HepG2 (cell line): ENCODE data around the gene PPP1R15B. TPM values are rescaled to one million over a fixed set of nuclear protein-coding genes. Genes with fewer than 3 reads are reported as not detected.
A peak's percentile ranks its signal among the peaks of the same experiment; 100 is the strongest.

Experiments
- ATAC-seq: fragments of 200-7000 bp; cut with Tn5 transposase; 3 replicates; pipeline ENCODE4 v1.9.1; 2020; ENCODE audit warnings: mild to moderate bottlenecking, moderate library complexity
- BruUV-seq: library from RNA; stranded (reverse); fragments of 400-500 nt; replicated peaks from 2 replicates; lab custom pipeline; 2021; lab: Mats Ljungman, UMichigan
- CTCF ChIA-PET: fragments of 300-600 bp; formaldehyde crosslinking; extraction: SDS; loops from one replicate; lab custom pipeline; 2021; ENCODE audit warnings: low total read pairs, inconsistent platforms, low intra/inter-chr PET ratio; lab: Yijun Ruan, JAX
- POLR2A ChIA-PET: fragments of 350-600 bp; sonication (Branson Sonifier 250); formaldehyde crosslinking; loops from one replicate; lab custom pipeline; 2020; ENCODE audit warnings: antibody characterized with exemption, inconsistent platforms; lab: Yijun Ruan, JAX
- DNase-seq: peaks from one replicate; pipeline ENCODE4 v3.0.0-alpha.2; 2015; ENCODE audit warnings: low spot score
- FAIRE-seq: peaks from 3 replicates; lab custom pipeline; 2011; peaks lifted over from hg19 to GRCh38; lab: Jason Lieb, UNC
- H2AFZ ChIP-seq: one replicate; pipeline ENCODE4 v1.6.1; 2011; ENCODE audit warnings: low read length, inconsistent platforms
- H3K27ac ChIP-seq: fragments of 300-600 bp; 3 replicates; pipeline ENCODE4 v1.8.0; 2011; ENCODE audit warnings: mixed run types, mild to moderate bottlenecking, mixed read lengths, low read length, inconsistent platforms; ENCODE audit not compliant: insufficient read depth; ENCODE audit errors: extremely low read length
- H3K27me3 ChIP-seq, 2 experiments: fragments of 200-600 bp in 1 of 2; 2 replicates in 1 of 2; 3 replicates in 1 of 2; pipeline versions ENCODE4 v1.6.0 to v1.8.0; 2011; ENCODE audit warnings: low read length in 2 of 2, mild to moderate bottlenecking in 2 of 2, moderate library complexity in 2 of 2, inconsistent platforms in 1 of 2; ENCODE audit not compliant: insufficient read depth in 2 of 2, control insufficient read depth in 1 of 2
- H3K36me3 ChIP-seq, 2 experiments: fragments of 200-600 bp in 1 of 2; replicated peaks in 1 of 2; 2 replicates in 1 of 2; 3 replicates in 1 of 2; pipeline versions ENCODE4 v1.5.1 to v1.8.0; 2011; ENCODE audit warnings: low read length in 2 of 2, inconsistent platforms in 1 of 2; ENCODE audit not compliant: insufficient read depth in 2 of 2, control insufficient read depth in 1 of 2
- H3K4me1 ChIP-seq: 2 replicates; pipeline ENCODE4 v1.5.1; 2012; ENCODE audit warnings: low read length, inconsistent platforms; ENCODE audit not compliant: insufficient read depth
- H3K4me2 ChIP-seq: 2 replicates; pipeline ENCODE4 v1.6.0; 2011; ENCODE audit warnings: low read depth, low read length, inconsistent platforms
- H3K4me3 ChIP-seq, 3 experiments: fragments of 200-600 bp in 1 of 3; sonication (generic), shearing (Covaris generic) in 1 of 3; replicated peaks in 1 of 3; 2 replicates each; pipeline ENCODE4 v1.5.1; 2011 to 2016; ENCODE audit warnings: low read length in 3 of 3, inconsistent platforms in 2 of 3, low read depth in 2 of 3, mild to moderate bottlenecking in 2 of 3, control low read depth in 1 of 3, mixed read lengths in 1 of 3; ENCODE audit not compliant: insufficient read depth in 1 of 3
- H3K79me2 ChIP-seq: one replicate; pipeline ENCODE4 v1.6.1; 2011; ENCODE audit warnings: low read length, inconsistent platforms; ENCODE audit not compliant: insufficient read depth
- H3K9ac ChIP-seq: 2 replicates; pipeline ENCODE4 v1.6.0; 2011; ENCODE audit warnings: mild to moderate bottlenecking, low read depth, low read length, inconsistent platforms; ENCODE audit not compliant: insufficient read depth
- H3K9me3 ChIP-seq: 2 replicates; pipeline ENCODE4 v1.5.1; 2012; ENCODE audit warnings: mild to moderate bottlenecking, low read length
- H4K20me1 ChIP-seq: 2 replicates; pipeline ENCODE4 v1.6.0; 2011; ENCODE audit warnings: inconsistent platforms, mild to moderate bottlenecking, low read length, moderate library complexity; ENCODE audit not compliant: insufficient read depth
- GABPA ChIP-seq, 2 experiments: IDR thresholded peaks; 2 replicates each; pipeline ENCODE4 v1.6.1; 2011 to 2016; ENCODE audit warnings: low read depth in 2 of 2, low read length in 1 of 2, missing biosample characterization in 1 of 2, missing genetic modification characterization in 1 of 2
- ZFP62 ChIP-seq: sonication (generic); formaldehyde crosslinking; IDR thresholded peaks from 2 replicates; pipeline ENCODE4 v1.4.0; 2020; ENCODE audit warnings: missing genetic modification reagents
- ZNF670 ChIP-seq: sonication (generic); formaldehyde crosslinking; IDR thresholded peaks from 2 replicates; pipeline ENCODE4 v1.8.0; 2022; ENCODE audit warnings: mild to moderate bottlenecking, missing genetic modification reagents, borderline replicate concordance
- ZNF768 ChIP-seq: sonication (generic); formaldehyde crosslinking; IDR thresholded peaks from 2 replicates; pipeline ENCODE4 v1.4.0; 2020; ENCODE audit warnings: missing genetic modification reagents
- WGBS: methylation state at CpG from one replicate; pipeline ENCODE4 v1.1.6; 2017; ENCODE audit warnings: low lambda C conversion rate; 5-methylcytosine and 5-hydroxymethylcytosine counted together
- in situ Hi-C: cut with HindIII; loops from 2 replicates; pipeline ENCODE4 v1.10.0; 2017; ENCODE audit warnings: low pct_unique_long_range_greater_than_20kb; ENCODE audit not compliant: extremely low pct_ligation_motif_present
- intact Hi-C: fragments of 100-400 bp; cut with micrococcal nuclease; formaldehyde crosslinking; loops from one replicate; pipeline ENCODE4 v1.10.0; 2022; ENCODE audit not compliant: unreplicated experiment
- polyA plus RNA-seq, 8 experiments: library from polyadenylated mRNA; depleted of rRNA in 3 of 8; stranded (reverse) in 7 of 8; unstranded in 1 of 8; fragments of >200 nt; fragmentation: Illumina TruSeq in 4 of 8; extraction: Trizol in 4 of 8; gene quantifications; 2 replicates each; pipeline versions ENCODE4 v1.2.1 to v1.2.3, GENCODE V29; 2011 to 2016; ENCODE audit warnings: low read depth in 4 of 8, missing spikeins in 1 of 8, mixed read lengths in 1 of 8; ENCODE audit not compliant: insufficient read depth in 1 of 8
- total RNA-seq, 5 experiments: library from RNA; depleted of rRNA; stranded (reverse); fragments of >200 nt; fragmentation: Illumina TruSeq; extraction: Trizol; gene quantifications; 2 replicates each; pipeline ENCODE4 v1.2.3, GENCODE V29; 2016; ENCODE audit warnings: low read depth in 1 of 5
- TF ChIP-seq, protein P1 (sequence below): sonication (generic); formaldehyde crosslinking; IDR thresholded peaks from 2 replicates; pipeline ENCODE4 v1.5.0; 2020; ENCODE audit warnings: mild to moderate bottlenecking, missing genetic modification reagents
- TF ChIP-seq, protein P2 (sequence below): sonication (generic); formaldehyde crosslinking; IDR thresholded peaks from 2 replicates; pipeline ENCODE4 v1.9.0; 2021; ENCODE audit warnings: missing genetic modification reagents, borderline replicate concordance

PPP1R15B gene
- total and polyA plus RNA-seq, 2 of the 13 experiments (the other 11 are each of a cell fraction or from before 2014, with no cell fraction given): 13.4 to 23.8 TPM

DNA sequence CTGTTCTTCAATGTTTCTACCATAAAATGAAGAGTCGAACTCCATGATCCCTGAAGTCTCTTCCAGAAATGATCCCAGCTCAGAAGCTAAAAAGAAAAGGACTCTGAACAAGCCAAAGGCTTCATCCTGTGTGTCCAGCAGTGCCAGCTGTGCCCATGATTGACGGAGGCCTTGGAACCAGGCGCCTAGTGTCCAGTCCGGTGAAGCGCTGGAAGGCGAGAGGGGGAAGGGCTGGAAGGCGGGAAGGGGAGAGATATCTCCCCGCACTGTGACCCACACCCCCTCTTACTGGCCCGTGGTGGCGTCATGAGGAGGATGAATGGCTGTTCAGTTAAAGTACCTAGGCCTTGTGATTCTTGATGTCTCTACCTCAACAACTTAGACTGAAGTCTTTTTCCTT, 41.4 kb downstream of the PPP1R15B start (continued):
- TF ChIP-seq, protein P1, sequence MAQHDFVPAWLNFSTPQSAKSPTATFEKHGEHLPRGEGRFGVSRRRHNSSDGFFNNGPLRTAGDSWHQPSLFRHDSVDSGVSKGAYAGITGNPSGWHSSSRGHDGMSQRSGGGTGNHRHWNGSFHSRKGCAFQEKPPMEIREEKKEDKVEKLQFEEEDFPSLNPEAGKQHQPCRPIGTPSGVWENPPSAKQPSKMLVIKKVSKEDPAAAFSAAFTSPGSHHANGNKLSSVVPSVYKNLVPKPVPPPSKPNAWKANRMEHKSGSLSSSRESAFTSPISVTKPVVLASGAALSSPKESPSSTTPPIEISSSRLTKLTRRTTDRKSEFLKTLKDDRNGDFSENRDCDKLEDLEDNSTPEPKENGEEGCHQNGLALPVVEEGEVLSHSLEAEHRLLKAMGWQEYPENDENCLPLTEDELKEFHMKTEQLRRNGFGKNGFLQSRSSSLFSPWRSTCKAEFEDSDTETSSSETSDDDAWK: no peak
- no peak for TF ChIP-seq ZNF670 (CRISPR knock-in tag)

DNA sequence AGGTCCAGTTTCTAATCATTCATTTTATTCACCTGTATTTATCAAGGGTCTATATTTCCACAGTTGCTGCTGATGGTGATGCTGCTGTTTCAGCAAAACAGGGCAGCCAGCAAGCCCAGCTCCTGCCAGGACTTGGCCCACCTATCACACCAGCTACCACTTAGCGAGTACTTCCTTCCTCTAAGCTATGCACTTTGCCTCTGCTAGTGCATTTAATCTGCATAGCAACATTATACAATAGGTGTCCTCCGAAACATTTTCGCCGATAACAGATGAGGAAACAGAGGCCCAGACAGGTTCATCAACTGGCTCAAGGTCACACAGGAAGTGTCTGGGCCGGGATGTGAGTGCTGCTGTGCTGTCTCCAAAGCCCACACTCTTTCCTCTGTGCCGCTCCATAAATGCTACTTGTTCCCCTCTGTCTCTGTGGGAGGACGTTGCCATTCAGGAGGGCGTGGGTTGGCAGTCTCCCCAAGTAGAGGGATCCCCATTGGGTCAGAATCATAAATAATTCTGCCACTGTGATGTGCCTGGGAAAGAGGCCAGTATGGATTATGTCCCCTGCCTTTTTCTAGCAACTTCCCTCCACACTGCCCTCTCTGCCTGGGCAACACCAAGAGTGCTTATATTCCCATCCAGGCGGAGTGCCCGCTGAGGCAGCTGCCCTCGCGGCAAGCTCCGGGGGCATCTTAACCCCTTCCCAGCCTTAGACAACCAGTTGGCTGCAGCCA, 42.5 kb downstream of the PPP1R15B start:
- Histone ChIP-seq H3K79me2 (no peaks in the 10 kb centered on the region), H3K36me3 (peaks cover 15 to 59% of the 10 kb centered on the region in 2 experiments; a peak in 4 of 5 replicates), H4K20me1 (no peaks in the 10 kb centered on the region), H2AFZ (no peak overlapping the region), H3K9me3 (no peaks in the 10 kb centered on the region), H3K4me2 (no peak overlapping the region), H3K27ac (no peak overlapping the region), H3K4me1 (peaks cover 8% of the 10 kb centered on the region), H3K9ac (no peak overlapping the region), H3K27me3 (no peaks in the 10 kb centered on the region), H3K4me3 (no peak overlapping the region)
- WGBS: 98% methylated on average over 13 of the region's 13 CpGs
- TF ChIP-seq GABPA (IDR thresholded peaks at IDR 0.05; ENCODE audit: low read depth, low read length): no peak
- no peak for TF ChIP-seq GABPA (CRISPR knock-in tag; IDR thresholded peaks at IDR 0.05; ENCODE audit: low read depth)
- TF ChIP-seq, protein P2, sequence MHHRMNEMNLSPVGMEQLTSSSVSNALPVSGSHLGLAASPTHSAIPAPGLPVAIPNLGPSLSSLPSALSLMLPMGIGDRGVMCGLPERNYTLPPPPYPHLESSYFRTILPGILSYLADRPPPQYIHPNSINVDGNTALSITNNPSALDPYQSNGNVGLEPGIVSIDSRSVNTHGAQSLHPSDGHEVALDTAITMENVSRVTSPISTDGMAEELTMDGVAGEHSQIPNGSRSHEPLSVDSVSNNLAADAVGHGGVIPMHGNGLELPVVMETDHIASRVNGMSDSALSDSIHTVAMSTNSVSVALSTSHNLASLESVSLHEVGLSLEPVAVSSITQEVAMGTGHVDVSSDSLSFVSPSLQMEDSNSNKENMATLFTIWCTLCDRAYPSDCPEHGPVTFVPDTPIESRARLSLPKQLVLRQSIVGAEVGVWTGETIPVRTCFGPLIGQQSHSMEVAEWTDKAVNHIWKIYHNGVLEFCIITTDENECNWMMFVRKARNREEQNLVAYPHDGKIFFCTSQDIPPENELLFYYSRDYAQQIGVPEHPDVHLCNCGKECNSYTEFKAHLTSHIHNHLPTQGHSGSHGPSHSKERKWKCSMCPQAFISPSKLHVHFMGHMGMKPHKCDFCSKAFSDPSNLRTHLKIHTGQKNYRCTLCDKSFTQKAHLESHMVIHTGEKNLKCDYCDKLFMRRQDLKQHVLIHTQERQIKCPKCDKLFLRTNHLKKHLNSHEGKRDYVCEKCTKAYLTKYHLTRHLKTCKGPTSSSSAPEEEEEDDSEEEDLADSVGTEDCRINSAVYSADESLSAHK: no peak
- no peak for TF ChIP-seq ZFP62 (CRISPR knock-in tag)
- peak; percentile 64 for TF ChIP-seq ZNF768
- POLR2A ChIA-PET: interaction anchor here (1.6 kb wide), 1 partner anchor 9 kb away, joined by 7 read pairs; no protein-coding TSS in a partner anchor
- intact Hi-C loops: no loop called here
- CTCF ChIA-PET: no interaction called here
- DNase-seq (no peak), ATAC-seq (no peak), FAIRE-seq (no peak)
- BruUV-seq: no TSS peak
- in situ Hi-C loops: loop anchor here (25.0 kb wide), 1 partner anchor 507 kb away; the partner anchor contains the start of gene SNRPE
